ENCODE results near the gene SSC5D. TPM values are rescaled to one million over a fixed set of nuclear protein-coding genes. Genes with fewer than 3 reads are reported as not detected.

The SSC5D gene
- total RNA-seq, 2 donors from 2014 or later, result 2.2 to 7.4 TPM

GRCh38 chr19:55545443-55545842, 57.2 kb downstream of the SSC5D start, which contains the start of gene SBK3:
TSS of gene SBK3 (minus strand) at chr19:55545543. CDS start at chr19:55545543, 0 bp downstream.
- no peak within 1 kb of the TSS for H3K9ac ChIP-seq (ENCODE audit: low read depth in 2 of 2, low read length in 2 of 2)
- no peak within 1 kb of the TSS for H3K27ac ChIP-seq
- no peak within 1 kb of the TSS for H3K4me3 ChIP-seq
- H3K36me3 ChIP-seq, result no peaks in the 10 kb centered on the region
- no peak for DNase-seq
- intact Hi-C loops (cut with DNase I), result no loop called here
- H3K9me3 ChIP-seq, result no peaks in the 10 kb centered on the region
- no peaks in the 10 kb centered on the region for H3K4me1 ChIP-seq
- no peak for TF ChIP-seq CTCF (IDR thresholded peaks at IDR 0.05)
- H3K27me3 ChIP-seq, result no peaks in the 10 kb centered on the region

- no peaks in the 10 kb centered on the region for H3K27me3 ChIP-seq
- DNase-seq, result no peak
- H3K9ac ChIP-seq (ENCODE audit: low read depth in 2 of 2, low read length in 2 of 2), result no peak overlapping the region
- TF ChIP-seq CTCF (IDR thresholded peaks at IDR 0.05), result no peak
- H3K4me1 ChIP-seq, result no peaks in the 10 kb centered on the region
- no peaks in the 10 kb centered on the region for H3K9me3 ChIP-seq
- H3K36me3 ChIP-seq, result no peaks in the 10 kb centered on the region
- H3K27ac ChIP-seq, result no peak overlapping the region
- no peak overlapping the region for H3K4me3 ChIP-seq
- intact Hi-C loops (cut with DNase I), result no loop called here
Measured at GRCh38 chr19:55546011-55546410, 57.8 kb downstream of the SSC5D start.

- no peaks in the 10 kb centered on the region for H3K4me1 ChIP-seq
- H3K9me3 ChIP-seq, result no peaks in the 10 kb centered on the region
- H3K9ac ChIP-seq (ENCODE audit: low read depth in 2 of 2, low read length in 2 of 2), result peak overlapping the region in 1 of 2 donors; percentile 35
- H3K27ac ChIP-seq, result peak overlapping the region; percentile 53
- intact Hi-C loops (cut with DNase I), result no loop called here
- no peak for TF ChIP-seq CTCF (IDR thresholded peaks at IDR 0.05)
- no peak overlapping the region for H3K4me3 ChIP-seq
- peak; percentile 46 for DNase-seq
- H3K36me3 ChIP-seq, result no peaks in the 10 kb centered on the region
- H3K27me3 ChIP-seq, result no peaks in the 10 kb centered on the region
Measured at GRCh38 chr19:55546822-55547614, 58.8 kb downstream of the SSC5D start.

GRCh38 chr19:55549500-55550320, 61.5 kb downstream of the SSC5D start:
- peak overlapping the region; percentile 3 for H3K4me3 ChIP-seq
- no peaks in the 10 kb centered on the region for H3K36me3 ChIP-seq
- no peaks in the 10 kb centered on the region for H3K27me3 ChIP-seq
- H3K27ac ChIP-seq, result peak overlapping the region; percentile 8
- no peaks in the 10 kb centered on the region for H3K4me1 ChIP-seq
- TF ChIP-seq CTCF (IDR thresholded peaks at IDR 0.05), result no peak
- peak overlapping the region in 1 of 2 donors; percentile 26 for H3K9ac ChIP-seq (ENCODE audit: low read depth in 2 of 2, low read length in 2 of 2)
- peak; percentile 40 for DNase-seq
- intact Hi-C loops (cut with DNase I), result loop anchor here (5.0 kb wide), 1 partner anchor 38 kb away; no protein-coding TSS in a partner anchor
- H3K9me3 ChIP-seq, result no peaks in the 10 kb centered on the region

- TF ChIP-seq CTCF (IDR thresholded peaks at IDR 0.05), result no peak
- Histone ChIP-seq H3K4me3 (peak overlapping the region; percentile 3), H3K27ac (no peak overlapping the region), H3K4me1 (no peaks in the 10 kb centered on the region), H3K27me3 (no peaks in the 10 kb centered on the region), H3K36me3 (no peaks in the 10 kb centered on the region), H3K9ac (ENCODE audit: low read depth in 2 of 2, low read length in 2 of 2) (peak overlapping the region in 1 of 2 donors; percentile 26), H3K9me3 (no peaks in the 10 kb centered on the region)
- DNase-seq, result no peak
- intact Hi-C loops (cut with DNase I), result loop anchor here (5.0 kb wide), 1 partner anchor 37 kb away; no protein-coding TSS in a partner anchor
Measured at GRCh38 chr19:55550321-55550650, 62.0 kb downstream of the SSC5D start.
